ENCODE data around the gene AADAC.

GRCh38 chr3:151835751-151836525, 22.0 kb downstream of the AADAC start:
- TF ChIP-seq CTCF (IDR thresholded peaks at IDR 0.05), result no peak
- TF ChIP-seq POLR2A (IDR thresholded peaks at IDR 0.05), result no peak
